Subcutaneous adipose tissue (tissue), 4 donors: ENCODE measurements around the gene SH2D6. TPM values are rescaled to one million over a fixed set of nuclear protein-coding genes. Genes with fewer than 3 reads are reported as not detected.

Experiments
- small RNA-seq: library from RNA; depleted of rRNA; stranded (forward); fragments of <200 nt; gene quantifications from one replicate; pipeline ENCODE3, GENCODE V24; 2016
- total RNA-seq, 4 donors: library from RNA; depleted of rRNA; stranded (reverse); fragments of >200 nt; gene quantifications; one replicate each; pipeline ENCODE4 v1.1.0, GENCODE V29; 2016
- TF ChIP-seq, protein P1 (sequence below): fragments of 450-650 bp; IDR thresholded peaks from one replicate; pipeline ENCODE4 v1.5.1; 2016; ENCODE audit warnings: low read depth, mild to moderate bottlenecking, control low read depth, antibody characterized with exemption, moderate library complexity

The SH2D6 gene
- total RNA-seq, 4 donors from 2014 or later: 2.8 TPM; not detected in 3

GRCh38 chr2:85485815-85486214, 67.3 kb downstream of the SH2D6 start:
- TF ChIP-seq, protein P1, sequence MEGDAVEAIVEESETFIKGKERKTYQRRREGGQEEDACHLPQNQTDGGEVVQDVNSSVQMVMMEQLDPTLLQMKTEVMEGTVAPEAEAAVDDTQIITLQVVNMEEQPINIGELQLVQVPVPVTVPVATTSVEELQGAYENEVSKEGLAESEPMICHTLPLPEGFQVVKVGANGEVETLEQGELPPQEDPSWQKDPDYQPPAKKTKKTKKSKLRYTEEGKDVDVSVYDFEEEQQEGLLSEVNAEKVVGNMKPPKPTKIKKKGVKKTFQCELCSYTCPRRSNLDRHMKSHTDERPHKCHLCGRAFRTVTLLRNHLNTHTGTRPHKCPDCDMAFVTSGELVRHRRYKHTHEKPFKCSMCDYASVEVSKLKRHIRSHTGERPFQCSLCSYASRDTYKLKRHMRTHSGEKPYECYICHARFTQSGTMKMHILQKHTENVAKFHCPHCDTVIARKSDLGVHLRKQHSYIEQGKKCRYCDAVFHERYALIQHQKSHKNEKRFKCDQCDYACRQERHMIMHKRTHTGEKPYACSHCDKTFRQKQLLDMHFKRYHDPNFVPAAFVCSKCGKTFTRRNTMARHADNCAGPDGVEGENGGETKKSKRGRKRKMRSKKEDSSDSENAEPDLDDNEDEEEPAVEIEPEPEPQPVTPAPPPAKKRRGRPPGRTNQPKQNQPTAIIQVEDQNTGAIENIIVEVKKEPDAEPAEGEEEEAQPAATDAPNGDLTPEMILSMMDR: no peak

Small RNAs within 50 kb of the gene (small RNA-seq; reads per million reads assigned to genes)
- gene AC062037.2 (not detected), gene RF00019 (0.49 reads per million), gene RN7SL251P (not detected)

Other genes with a start within 250 kb of the SH2D6 start
- 100 to 1,000 TPM; 114 to 169 (median 151) TPM for gene TGOLN2, start 90.7 kb upstream of the SH2D6 start, total RNA-seq
- 100 to 1,000 TPM; 257 to 687 (median 392) TPM for gene RETSAT, start 64.2 kb upstream of the SH2D6 start, total RNA-seq
- gene ELMOD3, start 63.9 kb upstream of the SH2D6 start, total RNA-seq: 100 to 1,000 TPM in 2 of 4 donors, 10 to 100 TPM in 2; 34.5 to 192 (median 88.3) TPM
- gene CAPG, start 8.3 kb upstream of the SH2D6 start, total RNA-seq: 100 to 1,000 TPM in 2 of 4 donors, 10 to 100 TPM in 2; 80.7 to 616 (median 167) TPM
- gene MAT2A, start 120.5 kb downstream of the SH2D6 start, total RNA-seq: 100 to 1,000 TPM; 181 to 259 (median 219) TPM
- gene GGCX, start 142.8 kb downstream of the SH2D6 start, total RNA-seq: 10 to 100 TPM; 26.5 to 53.3 (median 30.8) TPM
- gene VAMP8, start 158.9 kb downstream of the SH2D6 start, total RNA-seq: 100 to 1,000 TPM in 1 of 4 donors, 10 to 100 TPM in 2, 1 to 10 TPM in 1; 6.2 to 140 (median 34.8) TPM
- gene VAMP5, start 165.7 kb downstream of the SH2D6 start, total RNA-seq: 100 to 1,000 TPM in 1 of 4 donors, 10 to 100 TPM in 3; 57.7 to 132 (median 67.7) TPM
- 100 to 1,000 TPM; 150 to 213 (median 158) TPM for gene RNF181, start 177.0 kb downstream of the SH2D6 start, total RNA-seq
- gene TMEM150A, start 184.0 kb downstream of the SH2D6 start, total RNA-seq: 10 to 100 TPM; 14.3 to 21.4 (median 17.6) TPM
- 10 to 100 TPM; 10.1 to 16.7 (median 15.7) TPM for gene C2orf68, start 193.4 kb downstream of the SH2D6 start, total RNA-seq
- 10 to 100 TPM; 45.7 to 77.0 (median 59.3) TPM for gene USP39, start 197.5 kb downstream of the SH2D6 start, total RNA-seq
- gene SFTPB, start 249.5 kb downstream of the SH2D6 start, total RNA-seq: not detected